Loucy (cell line): ENCODE measurements around the gene TACC2.

ENCODE experiments used
- H2AFZ ChIP-seq: fragments of 200-600 bp; sonication (generic); 2 replicates; pipeline ENCODE4 v1.6.0; 2016; ENCODE audit warnings: antibody characterized with exemption, mild to moderate bottlenecking, low read length, moderate library complexity
- H3F3A ChIP-seq: fragments of 200-600 bp; 2 replicates; pipeline ENCODE4 v1.6.0; 2016; ENCODE audit warnings: antibody characterized with exemption, low read depth, mild to moderate bottlenecking
- H3K27me3 ChIP-seq: fragments of 200-600 bp; sonication (generic); 2 replicates; pipeline ENCODE4 v1.6.1; 2014; ENCODE audit warnings: low read length, mild to moderate bottlenecking; ENCODE audit not compliant: insufficient read depth, poor library complexity, severe bottlenecking
- H3K36me3 ChIP-seq: fragments of 200-600 bp; sonication (generic); 2 replicates; pipeline ENCODE4 v1.6.1; 2016; ENCODE audit warnings: low read length; ENCODE audit not compliant: insufficient read depth
- H3K4me1 ChIP-seq: fragments of 200-600 bp; sonication (generic); 2 replicates; pipeline ENCODE4 v1.5.1; 2014; ENCODE audit warnings: low read length, mild to moderate bottlenecking; ENCODE audit not compliant: insufficient read depth, poor library complexity, severe bottlenecking
- H3K4me2 ChIP-seq: fragments of 200-600 bp; sonication (generic); 2 replicates; pipeline ENCODE4 v1.6.0; 2014; ENCODE audit warnings: antibody characterized with exemption, low read length, low read depth, mild to moderate bottlenecking; ENCODE audit not compliant: poor library complexity, severe bottlenecking
- H3K4me3 ChIP-seq: fragments of 200-600 bp; sonication (generic); 2 replicates; pipeline ENCODE4 v1.5.1; 2014; ENCODE audit warnings: low read length, mild to moderate bottlenecking, mixed read lengths; ENCODE audit not compliant: poor library complexity, severe bottlenecking
- H3K79me2 ChIP-seq: fragments of 200-600 bp; sonication (generic); 2 replicates; pipeline ENCODE4 v1.6.1; 2014; ENCODE audit warnings: low read length; ENCODE audit not compliant: insufficient read depth
- H3K9ac ChIP-seq: fragments of 200-600 bp; sonication (generic); 2 replicates; pipeline ENCODE4 v1.6.0; 2014; ENCODE audit warnings: mild to moderate bottlenecking, low read depth, low read length, moderate library complexity; ENCODE audit not compliant: poor library complexity, severe bottlenecking
- H3K9me2 ChIP-seq: fragments of 200-600 bp; sonication (generic); replicated peaks from 2 replicates; pipeline ENCODE4 v1.6.1; 2016; ENCODE audit warnings: low read depth, low read length, mixed read lengths
- H3K9me3 ChIP-seq: fragments of 200-600 bp; sonication (generic); 2 replicates; pipeline ENCODE4 v1.6.1; 2014; ENCODE audit warnings: mild to moderate bottlenecking, antibody characterized with exemption, low read length, low read depth; ENCODE audit not compliant: insufficient read depth
- H4K20me1 ChIP-seq: fragments of 200-600 bp; sonication (generic); 2 replicates; pipeline ENCODE4 v1.6.0; 2014; ENCODE audit warnings: antibody characterized with exemption, low read length, mild to moderate bottlenecking; ENCODE audit not compliant: insufficient read depth, poor library complexity, severe bottlenecking
- EZH2phosphoT487 ChIP-seq: fragments of 200-600 bp; IDR thresholded peaks from 2 replicates; pipeline ENCODE4 v1.6.1; 2018; ENCODE audit warnings: antibody characterized with exemption, mild to moderate bottlenecking, moderate library complexity, borderline replicate concordance
- TF ChIP-seq, protein P1 (sequence below): fragments of 200-600 bp; sonication (generic); conservative IDR thresholded peaks from 2 replicates; pipeline ENCODE4 v1.5.1; 2014; ENCODE audit warnings: mild to moderate bottlenecking, antibody characterized with exemption, low read length

The TACC2 gene

DNA sequence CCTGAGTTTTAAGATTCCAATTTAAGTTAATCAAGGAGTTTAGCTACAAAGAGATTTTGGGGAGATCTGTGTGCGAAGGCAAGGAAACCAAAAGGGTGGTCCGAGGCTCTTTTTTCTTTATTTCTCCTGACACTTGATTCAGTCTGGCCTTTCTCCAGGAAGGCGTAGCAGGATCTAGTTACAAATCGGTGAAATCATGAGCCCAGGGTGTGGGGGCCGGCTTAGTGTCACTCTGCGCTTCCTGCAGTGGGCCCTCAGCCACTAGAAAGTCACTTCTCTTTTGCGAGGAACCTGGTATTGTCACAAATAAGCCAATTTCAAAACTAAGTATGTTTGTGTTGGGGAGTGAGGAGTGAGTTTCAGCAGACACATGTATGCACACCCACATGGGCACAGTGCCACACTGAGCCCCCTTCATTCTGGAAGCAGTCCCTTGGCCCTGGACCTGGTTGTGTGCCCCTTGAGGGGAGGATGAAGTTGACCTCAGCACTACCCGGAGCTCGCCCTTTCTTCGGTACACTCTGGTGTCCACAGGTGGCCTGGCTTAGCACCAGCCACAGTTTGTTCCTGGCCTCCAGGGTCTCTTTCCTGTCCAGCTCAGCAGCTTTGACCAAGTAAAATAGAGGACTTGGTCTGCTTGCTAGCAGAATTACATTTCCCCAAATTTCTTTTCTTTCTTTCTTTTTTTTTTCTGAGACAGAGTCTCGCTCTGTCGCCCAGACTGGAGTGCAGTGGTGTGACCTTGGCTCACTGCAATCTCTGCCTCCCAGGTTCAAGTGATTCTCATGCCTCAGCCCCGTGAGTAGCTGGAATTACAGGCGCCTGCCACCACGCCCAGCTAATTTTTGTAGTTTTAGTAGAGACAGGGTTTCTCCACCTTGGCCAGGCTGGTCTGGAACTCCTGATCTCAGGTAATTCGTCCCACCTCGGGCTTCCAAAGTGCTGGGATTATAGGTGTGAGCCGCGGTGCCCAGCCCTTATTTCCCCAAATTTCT is 198.2 kb downstream of the TACC2 start:
- no peaks in the 10 kb centered on the region for H3K9me2 ChIP-seq
- H3K9ac ChIP-seq, result no peak overlapping the region
- TF ChIP-seq, protein P1, sequence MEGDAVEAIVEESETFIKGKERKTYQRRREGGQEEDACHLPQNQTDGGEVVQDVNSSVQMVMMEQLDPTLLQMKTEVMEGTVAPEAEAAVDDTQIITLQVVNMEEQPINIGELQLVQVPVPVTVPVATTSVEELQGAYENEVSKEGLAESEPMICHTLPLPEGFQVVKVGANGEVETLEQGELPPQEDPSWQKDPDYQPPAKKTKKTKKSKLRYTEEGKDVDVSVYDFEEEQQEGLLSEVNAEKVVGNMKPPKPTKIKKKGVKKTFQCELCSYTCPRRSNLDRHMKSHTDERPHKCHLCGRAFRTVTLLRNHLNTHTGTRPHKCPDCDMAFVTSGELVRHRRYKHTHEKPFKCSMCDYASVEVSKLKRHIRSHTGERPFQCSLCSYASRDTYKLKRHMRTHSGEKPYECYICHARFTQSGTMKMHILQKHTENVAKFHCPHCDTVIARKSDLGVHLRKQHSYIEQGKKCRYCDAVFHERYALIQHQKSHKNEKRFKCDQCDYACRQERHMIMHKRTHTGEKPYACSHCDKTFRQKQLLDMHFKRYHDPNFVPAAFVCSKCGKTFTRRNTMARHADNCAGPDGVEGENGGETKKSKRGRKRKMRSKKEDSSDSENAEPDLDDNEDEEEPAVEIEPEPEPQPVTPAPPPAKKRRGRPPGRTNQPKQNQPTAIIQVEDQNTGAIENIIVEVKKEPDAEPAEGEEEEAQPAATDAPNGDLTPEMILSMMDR, result no peak
- no peak for TF ChIP-seq EZH2phosphoT487
- no peak overlapping the region for H3K4me2 ChIP-seq
- H3K4me1 ChIP-seq, result no peaks in the 10 kb centered on the region
- no peaks in the 10 kb centered on the region for H4K20me1 ChIP-seq
- H3K4me3 ChIP-seq, result no peak overlapping the region
- H3K79me2 ChIP-seq, result no peaks in the 10 kb centered on the region
- no peaks in the 10 kb centered on the region for H3K36me3 ChIP-seq
- no peaks in the 10 kb centered on the region for H3K27me3 ChIP-seq
- H2AFZ ChIP-seq, result no peak overlapping the region
- H3K9me3 ChIP-seq, result no peaks in the 10 kb centered on the region; the same call in 1 of the 2 replicates
- no peaks in the 10 kb centered on the region for H3F3A ChIP-seq

DNA sequence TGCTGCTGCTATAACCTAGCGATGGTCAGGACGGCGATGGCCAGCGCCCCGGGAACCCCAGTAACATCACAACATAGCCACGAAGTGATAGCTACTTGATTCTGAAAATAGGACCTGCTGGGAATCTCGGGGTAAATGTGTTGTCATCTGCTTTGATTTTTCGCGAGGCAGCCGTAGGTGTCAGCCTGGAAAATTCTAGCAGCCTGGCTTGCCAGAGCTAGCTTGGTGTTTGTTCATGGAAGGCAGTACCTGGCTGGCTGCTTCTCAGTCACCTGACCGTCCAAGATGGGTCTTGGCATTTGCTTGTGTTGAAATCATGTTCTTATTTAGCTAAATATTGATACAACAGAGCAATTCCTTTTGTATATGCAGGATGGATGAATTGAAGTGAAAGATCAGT is 199.7 kb downstream of the TACC2 start:
- no peaks in the 10 kb centered on the region for H3K27me3 ChIP-seq
- H3F3A ChIP-seq, result no peaks in the 10 kb centered on the region
- H3K4me1 ChIP-seq, result no peaks in the 10 kb centered on the region
- H3K9me2 ChIP-seq, result no peaks in the 10 kb centered on the region
- no peaks in the 10 kb centered on the region for H3K79me2 ChIP-seq
- H3K4me2 ChIP-seq, result no peak overlapping the region
- no peak overlapping the region for H2AFZ ChIP-seq
- peaks cover 5% of the 10 kb centered on the region; the same call in 1 of the 2 replicates for H3K9me3 ChIP-seq
- TF ChIP-seq, protein P1, result no peak
- no peak for TF ChIP-seq EZH2phosphoT487
- H3K9ac ChIP-seq, result no peak overlapping the region
- H3K4me3 ChIP-seq, result no peak overlapping the region
- H3K36me3 ChIP-seq, result no peaks in the 10 kb centered on the region
- no peaks in the 10 kb centered on the region for H4K20me1 ChIP-seq

GRCh38 chr10:122189185-122189584 is 200.2 kb downstream of the TACC2 start:
- TF ChIP-seq, protein P1, result no peak
- no peak for TF ChIP-seq EZH2phosphoT487
- Histone ChIP-seq H3K9ac (no peak overlapping the region), H3K4me1 (no peaks in the 10 kb centered on the region), H3K27me3 (no peaks in the 10 kb centered on the region), H4K20me1 (no peaks in the 10 kb centered on the region), H3K36me3 (no peaks in the 10 kb centered on the region), H3F3A (no peaks in the 10 kb centered on the region), H3K9me2 (no peaks in the 10 kb centered on the region), H3K79me2 (no peaks in the 10 kb centered on the region), H3K4me3 (no peak overlapping the region), H3K4me2 (no peak overlapping the region), H3K9me3 (peaks cover 5% of the 10 kb centered on the region; the same call in 1 of the 2 replicates), H2AFZ (no peak overlapping the region)
